Measurements from ENCODE around the gene TALDO1.

TALDO1 gene

GRCh38 chr11:788953-789940, 42.0 kb downstream of the TALDO1 start:
- DNase-seq, result no peak

GRCh38 chr11:789943-790342, 42.7 kb downstream of the TALDO1 start, which contains the start of gene CEND1:
Gene CEND1 (minus strand): TSS chr11:790090. CDS start chr11:788576, 1,514 bp downstream.
- DNase-seq, result peak; percentile 13

GRCh38 chr11:790721-791564, 43.7 kb downstream of the TALDO1 start:
- no peak for DNase-seq

GRCh38 chr11:791658-792534, 44.6 kb downstream of the TALDO1 start:
- DNase-seq, result no peak

- no peak for DNase-seq
Measured at GRCh38 chr11:792535-792821, 45.2 kb downstream of the TALDO1 start.

GRCh38 chr11:792873-793272, 45.6 kb downstream of the TALDO1 start:
- no peak for DNase-seq

- DNase-seq, result peak; percentile 18
Measured at GRCh38 chr11:793556-793955, 46.3 kb downstream of the TALDO1 start.

- DNase-seq, result no peak
Measured at GRCh38 chr11:794013-794765, 46.9 kb downstream of the TALDO1 start.

GRCh38 chr11:794766-795633, 47.7 kb downstream of the TALDO1 start:
- no peak for DNase-seq

- DNase-seq, result peak; percentile 38
Measured at GRCh38 chr11:795634-796564, 48.6 kb downstream of the TALDO1 start.

GRCh38 chr11:796565-797295, 49.5 kb downstream of the TALDO1 start:
- DNase-seq, result no peak

GRCh38 chr11:797296-798092, 50.2 kb downstream of the TALDO1 start:
- DNase-seq, result peak; percentile 87

GRCh38 chr11:798093-798713, 50.9 kb downstream of the TALDO1 start, which contains the start of gene SLC25A22:
Gene SLC25A22 (minus strand): TSS chr11:798281. CDS start chr11:795006, 3,275 bp downstream.
- peak; percentile 54 for DNase-seq

- no peak for DNase-seq
Measured at GRCh38 chr11:799641-800316, 52.5 kb downstream of the TALDO1 start.

- DNase-seq, result no peak
Measured at GRCh38 chr11:800473-800872, 53.2 kb downstream of the TALDO1 start.

GRCh38 chr11:801097-801780, 54.0 kb downstream of the TALDO1 start:
- DNase-seq, result no peak
